Measurements from ENCODE around the gene UCN. TPM values are rescaled to one million over a fixed set of nuclear protein-coding genes. Genes with fewer than 3 reads are reported as not detected.

Gene UCN
- total and polyA plus RNA-seq, 10 donors, result 1.9 to 4.4 (median 2.5) TPM

- Histone ChIP-seq H3K9me3 (no peaks in the 10 kb centered on the region), H3K4me1 (peaks cover 2 to 39% (median 25%) of the 10 kb centered on the region in 6 donors), H3K27me3 (replicated peaks in 1 of 7) (peaks cover 3 to 42% (median 32%) of the 10 kb centered on the region in 7 donors), H3K36me3 (peaks cover 0 to 38% (median 15%) of the 10 kb centered on the region in 6 donors), H3K4me3 (peak overlapping the region in 5 of 8 donors; percentile 9 to 59 (median 15)), H3K27ac (no peak overlapping the region)
- intact Hi-C loops (cut with DNase I; ENCODE audit: low total_unique reads), result no loop called here
- 2 to 5% (median 3%) methylated on average over 18 to 51 of the region's 51 CpGs for WGBS, 5 donors
- peak; percentile 74 for DNase-seq
- peak in 1 of 3 donors; percentile 22 for TF ChIP-seq POLR2AphosphoS5 (IDR thresholded peaks at IDR 0.05)
- TF ChIP-seq, protein P1, sequence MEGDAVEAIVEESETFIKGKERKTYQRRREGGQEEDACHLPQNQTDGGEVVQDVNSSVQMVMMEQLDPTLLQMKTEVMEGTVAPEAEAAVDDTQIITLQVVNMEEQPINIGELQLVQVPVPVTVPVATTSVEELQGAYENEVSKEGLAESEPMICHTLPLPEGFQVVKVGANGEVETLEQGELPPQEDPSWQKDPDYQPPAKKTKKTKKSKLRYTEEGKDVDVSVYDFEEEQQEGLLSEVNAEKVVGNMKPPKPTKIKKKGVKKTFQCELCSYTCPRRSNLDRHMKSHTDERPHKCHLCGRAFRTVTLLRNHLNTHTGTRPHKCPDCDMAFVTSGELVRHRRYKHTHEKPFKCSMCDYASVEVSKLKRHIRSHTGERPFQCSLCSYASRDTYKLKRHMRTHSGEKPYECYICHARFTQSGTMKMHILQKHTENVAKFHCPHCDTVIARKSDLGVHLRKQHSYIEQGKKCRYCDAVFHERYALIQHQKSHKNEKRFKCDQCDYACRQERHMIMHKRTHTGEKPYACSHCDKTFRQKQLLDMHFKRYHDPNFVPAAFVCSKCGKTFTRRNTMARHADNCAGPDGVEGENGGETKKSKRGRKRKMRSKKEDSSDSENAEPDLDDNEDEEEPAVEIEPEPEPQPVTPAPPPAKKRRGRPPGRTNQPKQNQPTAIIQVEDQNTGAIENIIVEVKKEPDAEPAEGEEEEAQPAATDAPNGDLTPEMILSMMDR (IDR thresholded peaks at IDR 0.05 in 8 of 11, conservative IDR thresholded peaks at IDR 0.05 in 3 of 11), result no peak
- no peak for TF ChIP-seq POLR2A (IDR thresholded peaks at IDR 0.05)
These were observed 1.5 kb downstream of the UCN start for GRCh38 chr2:27306573-27307286.

DNA sequence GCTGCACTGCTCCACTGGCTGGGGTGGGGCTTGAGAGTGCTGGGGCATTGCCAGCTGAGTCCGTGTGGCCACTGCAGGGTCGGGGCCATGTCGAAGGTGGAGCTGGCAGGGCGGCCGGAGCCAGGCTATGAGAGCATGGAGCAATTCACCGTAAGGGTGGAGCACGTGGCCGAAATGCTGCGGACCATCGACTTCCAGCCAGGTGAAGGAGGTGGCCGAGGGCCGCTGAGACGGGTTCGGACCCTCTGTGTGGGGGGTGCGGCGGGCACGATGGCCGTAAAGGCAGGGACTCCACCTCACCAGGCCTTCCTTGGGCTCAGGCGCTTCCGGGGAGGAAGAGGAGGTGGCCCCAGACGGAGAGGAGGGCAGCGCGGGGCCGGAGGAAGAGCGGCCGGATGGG, 2.1 kb downstream of the UCN start:
- peak; percentile 76 for DNase-seq
- Histone ChIP-seq H3K27me3 (replicated peaks in 1 of 7) (peaks cover 3 to 42% (median 32%) of the 10 kb centered on the region in 7 donors), H3K27ac (no peak overlapping the region), H3K9me3 (no peaks in the 10 kb centered on the region), H3K36me3 (peaks cover 0 to 32% (median 13%) of the 10 kb centered on the region in 6 donors), H3K4me1 (peaks cover 2 to 39% (median 25%) of the 10 kb centered on the region in 6 donors), H3K4me3 (peak overlapping the region in 5 of 8 donors; percentile 1 to 59 (median 9))
- 30 to 43% (median 37%) methylated on average over 19 to 26 of the region's 26 CpGs for WGBS, 5 donors
- intact Hi-C loops (cut with DNase I; ENCODE audit: low total_unique reads), result no loop called here
- TF ChIP-seq POLR2A (IDR thresholded peaks at IDR 0.05), result no peak
- TF ChIP-seq POLR2AphosphoS5 (IDR thresholded peaks at IDR 0.05), result no peak
- TF ChIP-seq, protein P1 (IDR thresholded peaks at IDR 0.05 in 8 of 11, conservative IDR thresholded peaks at IDR 0.05 in 3 of 11), result no peak

- Histone ChIP-seq H3K4me1 (peaks cover 2 to 39% (median 25%) of the 10 kb centered on the region in 6 donors), H3K36me3 (peaks cover 0 to 27% (median 12%) of the 10 kb centered on the region in 6 donors), H3K27me3 (replicated peaks in 1 of 7) (peaks cover 3 to 42% (median 32%) of the 10 kb centered on the region in 7 donors), H3K9me3 (no peaks in the 10 kb centered on the region), H3K4me3 (no peak overlapping the region), H3K27ac (no peak overlapping the region)
- TF ChIP-seq, protein P1 (IDR thresholded peaks at IDR 0.05 in 8 of 11, conservative IDR thresholded peaks at IDR 0.05 in 3 of 11), result no peak
- TF ChIP-seq POLR2AphosphoS5 (IDR thresholded peaks at IDR 0.05) (no peak), POLR2A (IDR thresholded peaks at IDR 0.05) (no peak)
- intact Hi-C loops (cut with DNase I; ENCODE audit: low total_unique reads), result no loop called here
- DNase-seq, result peak; percentile 50
- WGBS, 5 donors, result 92 to 94% (median 93%) methylated on average over 11 to 16 of the region's 16 CpGs
These were observed 2.7 kb downstream of the UCN start for GRCh38 chr2:27305516-27305915.

DNA sequence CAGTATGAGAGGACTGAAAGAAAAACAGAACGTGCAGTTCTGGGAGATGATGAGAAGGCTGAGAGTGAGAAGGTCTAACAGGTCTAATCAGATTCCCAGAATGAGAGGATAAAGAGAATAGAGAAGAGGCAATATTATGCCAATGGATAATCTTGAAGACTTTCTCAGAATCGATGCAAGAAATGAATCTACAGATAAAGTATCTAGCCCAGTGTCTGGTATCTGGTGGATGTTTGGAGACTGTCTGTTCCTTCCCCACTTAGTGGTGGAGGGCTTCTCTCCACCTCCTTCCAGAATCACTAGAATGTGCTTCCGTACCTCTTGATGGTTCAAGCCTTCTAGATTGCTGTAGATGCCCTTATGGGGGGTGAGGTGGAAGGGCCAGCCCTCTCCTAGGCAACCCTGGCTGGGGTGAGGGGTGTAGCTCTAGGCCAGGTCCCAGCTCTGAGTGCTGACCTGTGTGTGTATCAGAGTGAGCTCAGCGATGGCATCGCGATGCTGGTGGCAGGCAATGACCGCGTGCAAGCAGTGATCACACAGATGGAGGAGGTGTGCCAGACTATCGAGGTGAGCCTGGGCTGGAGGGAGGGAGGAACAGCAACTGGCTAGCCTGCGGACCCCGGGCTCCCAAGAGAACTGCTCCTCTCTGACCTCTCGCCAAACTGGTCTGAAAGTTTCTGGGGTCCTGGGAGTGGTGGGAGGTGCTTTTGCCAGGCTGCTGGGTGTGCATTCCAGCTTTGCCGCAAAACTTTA, 3.6 kb downstream of the UCN start:
- intact Hi-C loops (cut with DNase I; ENCODE audit: low total_unique reads), result no loop called here
- Histone ChIP-seq H3K4me1 (peaks cover 2 to 39% (median 25%) of the 10 kb centered on the region in 6 donors), H3K36me3 (peaks cover 0 to 18% (median 6%) of the 10 kb centered on the region in 6 donors), H3K27ac (no peak overlapping the region), H3K27me3 (replicated peaks in 1 of 7) (peaks cover 3 to 42% (median 32%) of the 10 kb centered on the region in 7 donors), H3K4me3 (no peak overlapping the region), H3K9me3 (no peaks in the 10 kb centered on the region)
- WGBS, 5 donors, result 84 to 95% (median 90%) methylated on average over 13 of the region's 13 CpGs
- TF ChIP-seq POLR2AphosphoS5 (IDR thresholded peaks at IDR 0.05) (no peak), POLR2A (IDR thresholded peaks at IDR 0.05) (no peak)
- TF ChIP-seq, protein P1 (IDR thresholded peaks at IDR 0.05 in 8 of 11, conservative IDR thresholded peaks at IDR 0.05 in 3 of 11), result no peak
- peak; percentile 57 for DNase-seq

Measured in spleen (tissue), 11 donors.